Left colon (tissue), 2 donors: Measurements from ENCODE around the gene FERMT3. TPM values are rescaled to one million over a fixed set of nuclear protein-coding genes. Genes with fewer than 3 reads are reported as not detected.

Experiments
- ATAC-seq: fragments of 200-7000 bp; cut with Tn5 transposase; one replicate; pipeline ENCODE4 v1.9.1; 2020; ENCODE audit warnings: mild to moderate bottlenecking, moderate library complexity
- DNase-seq, 2 donors: peaks; one replicate each; pipeline ENCODE4 v3.0.0-alpha.2; 2020
- intact Hi-C, 2 donors: fragments of 100-400 bp; cut with DNase I in 1 of 2; cut with micrococcal nuclease in 1 of 2; formaldehyde crosslinking; loops; one replicate each; pipeline versions ENCODE4 v1.11.2 to v1.14.0; 2022; cut with DNase I, micrococcal nuclease
- total RNA-seq, 2 donors: library from RNA; stranded (reverse); fragmentation: NEBNext Ultra II Directional; extraction: Animal tissue kit (Norgen Biotek cat#: 25700); gene quantifications; one replicate each; pipeline ENCODE4 v1.2.1, GENCODE V29; 2021
- donor health status: DM: no; HTN: no; CAD: no.
- donor health status: DM: yes; HTN: yes; CAD: no.

Gene FERMT3
- total RNA-seq, 2 donors from 2014 or later, result 16.1 to 21.7 TPM

DNA sequence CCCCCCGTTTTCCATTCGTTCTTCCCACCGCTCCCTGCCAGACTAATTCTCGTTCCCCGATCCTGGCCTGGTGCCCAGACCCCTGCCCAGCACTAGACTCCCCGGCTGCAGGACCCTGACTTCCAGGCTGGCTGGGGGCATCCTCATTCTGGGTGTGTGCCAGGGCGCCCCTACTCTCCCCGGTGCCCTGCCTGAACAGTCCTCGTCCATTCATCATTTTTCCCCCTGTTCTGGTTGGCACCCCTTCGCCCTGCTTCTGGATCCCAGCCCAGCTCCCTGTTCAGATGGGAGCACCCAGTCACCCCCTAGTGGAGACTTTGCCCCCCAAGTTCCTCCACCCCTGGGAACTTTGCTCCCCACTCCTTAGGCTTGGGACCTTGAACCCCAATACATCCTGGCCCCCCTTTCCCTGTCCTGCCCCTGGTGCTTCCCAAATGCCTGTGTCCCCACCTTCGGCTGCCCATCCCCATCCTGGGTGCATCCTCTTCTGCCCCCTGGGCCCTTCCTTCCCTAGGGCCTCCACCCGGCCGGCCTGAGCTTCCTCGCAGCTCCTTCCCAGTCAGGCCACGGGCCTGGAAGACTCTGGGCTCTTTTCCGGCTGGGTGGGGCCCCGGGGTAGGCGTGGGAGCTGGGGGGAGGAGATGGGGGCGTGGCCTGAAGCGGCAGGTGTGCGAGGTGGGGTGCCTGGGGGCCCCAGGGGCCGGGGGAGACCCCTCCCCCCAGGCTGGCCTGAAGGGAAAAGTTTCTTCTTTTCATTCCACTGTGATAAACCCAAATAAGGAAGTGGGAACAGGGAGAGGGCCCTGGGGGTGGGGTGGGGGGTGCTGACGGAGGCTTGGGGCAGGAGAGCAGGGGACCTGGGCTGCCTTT lies 45.7 kb downstream of the FERMT3 start:
- ATAC-seq (peak; percentile 81), DNase-seq (peak; percentile 89 to 91)
- intact Hi-C loops, result no loop called here

DNA sequence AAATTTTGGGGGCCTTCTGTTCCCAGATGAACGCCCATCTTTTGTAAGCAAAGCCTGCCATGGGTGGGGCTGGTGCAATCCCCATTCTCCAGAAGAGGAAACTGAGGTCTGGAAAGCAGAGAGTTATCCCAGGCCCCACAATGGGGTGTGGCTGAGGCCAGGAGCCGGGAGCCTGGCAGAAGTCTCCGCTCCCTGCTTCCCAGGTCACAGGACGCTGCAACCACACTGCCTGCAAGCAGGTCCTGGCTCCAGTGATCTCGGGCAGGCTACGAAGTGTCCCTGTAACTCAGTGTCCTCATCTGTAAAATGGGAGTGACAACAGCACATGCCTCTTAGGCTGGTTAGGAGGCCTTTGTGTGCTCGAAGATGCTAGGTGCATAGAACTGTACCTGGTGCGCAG lies 46.5 kb downstream of the FERMT3 start:
- DNase-seq (no peak), ATAC-seq (no peak)
- intact Hi-C loops, result no loop called here

DNA sequence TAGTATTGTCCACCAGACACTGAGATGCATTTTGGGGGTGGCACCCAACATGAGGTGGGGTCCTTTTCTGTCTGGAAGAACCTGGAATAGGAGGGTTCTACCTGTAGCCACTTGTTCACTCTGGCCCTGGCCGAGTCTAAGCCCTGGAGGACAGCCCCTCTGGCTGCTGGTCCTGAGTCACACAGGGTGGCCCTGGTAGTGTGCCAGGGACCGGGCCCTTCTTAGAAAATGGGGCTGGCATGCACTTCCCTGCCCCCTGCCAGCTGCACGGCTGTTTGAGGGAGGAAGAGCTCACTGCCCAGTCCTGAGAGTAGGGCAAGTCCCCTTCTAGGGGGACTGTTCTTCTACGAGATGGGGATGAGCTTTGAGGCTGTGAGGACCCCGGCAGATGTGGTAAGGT lies 47.0 kb downstream of the FERMT3 start:
- intact Hi-C loops, result no loop called here
- ATAC-seq (no peak), DNase-seq (no peak)

DNA sequence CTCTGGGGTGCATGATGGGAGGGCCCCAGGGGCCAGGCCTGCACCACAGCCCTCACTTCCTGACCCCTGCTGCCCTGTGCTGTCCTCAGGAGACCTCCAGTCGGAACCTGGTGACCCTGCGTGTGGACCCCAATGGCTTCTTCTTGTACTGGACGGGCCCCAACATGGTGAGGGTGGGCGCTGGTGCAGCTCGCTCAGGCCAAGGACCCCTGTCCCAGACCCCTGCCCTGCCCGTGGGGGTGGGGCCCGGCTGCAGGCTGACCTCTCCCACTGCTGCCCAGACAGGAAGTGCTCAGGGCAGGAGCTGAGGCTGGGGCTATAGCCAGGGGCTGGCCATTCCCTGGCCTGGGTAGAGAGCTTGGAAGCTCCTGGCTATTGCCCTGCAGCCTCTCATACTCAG lies 47.8 kb downstream of the FERMT3 start:
- DNase-seq (no peak), ATAC-seq (no peak)
- intact Hi-C loops, result no loop called here

DNA sequence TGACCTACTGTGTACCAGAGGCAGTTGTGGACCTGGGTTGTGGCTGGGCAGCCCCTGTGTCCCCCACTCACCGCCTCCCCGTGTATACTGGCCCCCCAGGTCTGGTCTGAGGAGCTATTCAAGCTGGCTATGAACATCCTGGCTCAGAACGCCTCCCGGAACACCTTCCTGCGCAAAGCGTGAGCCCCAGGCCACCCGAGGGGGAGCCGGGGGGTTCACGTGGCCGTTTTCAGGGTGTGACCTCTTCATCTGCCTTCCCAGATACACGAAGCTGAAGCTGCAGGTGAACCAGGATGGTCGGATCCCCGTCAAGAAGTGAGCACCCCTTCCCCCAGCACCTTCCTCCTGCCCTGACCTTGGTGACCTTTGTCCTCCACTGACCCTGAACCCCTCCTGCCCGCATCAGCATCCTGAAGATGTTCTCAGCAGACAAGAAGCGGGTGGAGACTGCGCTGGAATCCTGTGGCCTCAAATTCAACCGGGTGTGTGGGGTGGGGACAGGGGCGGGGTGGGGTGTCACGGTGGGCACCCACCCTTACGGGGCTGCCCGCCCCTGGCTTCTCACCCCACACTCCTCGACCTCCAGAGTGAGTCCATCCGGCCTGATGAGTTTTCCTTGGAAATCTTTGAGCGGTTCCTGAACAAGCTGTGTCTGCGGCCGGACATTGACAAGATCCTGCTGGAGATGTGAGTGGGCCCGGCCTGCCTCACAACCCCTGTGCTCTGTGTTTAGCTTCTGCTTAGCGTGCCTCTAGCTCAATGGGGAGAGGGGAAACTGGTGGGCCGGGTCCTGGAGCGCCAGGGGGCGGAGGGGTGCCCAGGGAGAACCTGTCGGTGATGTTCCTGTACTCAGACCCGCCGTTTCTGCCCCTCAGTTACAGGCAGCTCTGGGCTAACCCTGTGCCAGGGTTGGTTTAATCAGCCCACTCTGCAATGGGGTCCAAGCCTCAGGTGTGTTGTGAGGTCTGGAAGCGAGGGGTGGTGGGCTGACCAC lies 48.9 kb downstream of the FERMT3 start:
- ATAC-seq, result no peak
- intact Hi-C loops, result no loop called here
- no peak for DNase-seq

DNA sequence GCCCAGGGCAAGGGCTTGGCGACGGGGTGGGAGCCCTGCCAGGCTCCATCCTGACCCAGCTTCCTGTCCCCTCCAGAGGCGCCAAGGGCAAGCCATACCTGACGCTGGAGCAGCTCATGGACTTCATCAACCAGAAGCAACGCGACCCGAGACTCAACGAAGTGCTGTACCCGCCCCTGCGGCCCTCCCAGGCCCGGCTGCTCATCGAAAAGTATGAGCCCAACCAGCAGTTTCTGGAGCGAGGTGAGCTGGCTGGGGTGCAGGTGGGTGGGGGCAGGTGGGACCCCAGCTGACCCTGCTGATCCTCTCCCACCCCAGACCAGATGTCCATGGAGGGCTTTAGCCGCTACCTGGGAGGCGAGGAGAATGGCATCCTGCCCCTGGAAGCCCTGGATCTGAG lies 49.8 kb downstream of the FERMT3 start:
- ATAC-seq, result no peak
- DNase-seq, result no peak
- intact Hi-C loops, result no loop called here

- ATAC-seq, result no peak
- intact Hi-C loops, result no loop called here
- no peak for DNase-seq
Measured at GRCh38 chr11:64258356-64258755, 51.8 kb downstream of the FERMT3 start.

DNA sequence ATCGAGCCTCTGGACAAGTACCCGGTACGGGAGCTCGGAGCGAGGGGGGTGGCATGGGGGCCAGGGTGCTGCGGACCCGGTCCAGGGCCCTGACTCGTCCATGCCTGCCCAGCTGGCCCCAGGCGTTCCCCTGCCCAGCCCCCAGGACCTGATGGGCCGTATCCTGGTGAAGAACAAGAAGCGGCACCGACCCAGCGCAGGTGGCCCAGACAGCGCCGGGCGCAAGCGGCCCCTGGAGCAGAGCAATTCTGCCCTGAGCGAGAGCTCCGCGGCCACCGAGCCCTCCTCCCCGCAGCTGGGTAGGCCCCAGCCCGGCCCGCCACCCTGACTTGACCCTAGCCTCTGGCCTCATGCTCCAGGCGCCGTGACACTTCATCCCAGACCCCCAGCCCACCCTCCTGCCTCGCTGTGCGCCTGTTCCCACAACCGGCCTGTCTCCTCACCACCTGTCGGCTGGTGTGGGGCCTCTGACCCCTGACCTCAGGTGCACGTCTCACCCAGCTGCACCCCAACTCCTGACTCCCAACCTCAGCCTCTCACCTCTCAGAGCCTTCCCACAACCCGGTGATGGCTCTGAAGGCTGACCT lies 52.5 kb downstream of the FERMT3 start:
- intact Hi-C loops, result no loop called here
- ATAC-seq (no peak), DNase-seq (no peak)

DNA sequence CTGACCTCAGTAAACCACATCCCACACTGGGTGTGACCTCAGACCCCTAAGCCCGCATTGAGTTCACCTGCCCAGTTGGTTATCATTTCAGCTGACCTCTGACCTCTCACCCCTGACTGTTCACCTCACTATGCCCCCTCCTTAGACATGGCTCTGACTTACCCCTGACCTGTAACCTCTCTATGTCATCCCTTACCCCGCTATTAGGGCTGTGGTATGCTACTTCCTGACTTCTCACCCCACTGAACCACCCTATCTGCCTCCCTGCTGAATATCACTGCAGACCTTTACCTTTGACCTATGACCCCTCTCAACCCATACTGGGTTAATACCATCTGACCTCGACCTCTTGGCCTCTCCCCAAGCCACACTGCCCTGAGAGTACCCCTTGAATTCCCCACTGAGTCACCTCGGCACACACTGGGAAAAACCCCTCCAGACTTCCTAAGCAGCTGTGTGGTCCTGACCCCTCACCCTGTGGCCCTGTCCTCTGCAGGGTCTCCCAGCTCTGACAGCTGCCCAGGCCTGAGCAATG lies 53.1 kb downstream of the FERMT3 start:
- intact Hi-C loops, result no loop called here
- DNase-seq (no peak), ATAC-seq (no peak)

DNA sequence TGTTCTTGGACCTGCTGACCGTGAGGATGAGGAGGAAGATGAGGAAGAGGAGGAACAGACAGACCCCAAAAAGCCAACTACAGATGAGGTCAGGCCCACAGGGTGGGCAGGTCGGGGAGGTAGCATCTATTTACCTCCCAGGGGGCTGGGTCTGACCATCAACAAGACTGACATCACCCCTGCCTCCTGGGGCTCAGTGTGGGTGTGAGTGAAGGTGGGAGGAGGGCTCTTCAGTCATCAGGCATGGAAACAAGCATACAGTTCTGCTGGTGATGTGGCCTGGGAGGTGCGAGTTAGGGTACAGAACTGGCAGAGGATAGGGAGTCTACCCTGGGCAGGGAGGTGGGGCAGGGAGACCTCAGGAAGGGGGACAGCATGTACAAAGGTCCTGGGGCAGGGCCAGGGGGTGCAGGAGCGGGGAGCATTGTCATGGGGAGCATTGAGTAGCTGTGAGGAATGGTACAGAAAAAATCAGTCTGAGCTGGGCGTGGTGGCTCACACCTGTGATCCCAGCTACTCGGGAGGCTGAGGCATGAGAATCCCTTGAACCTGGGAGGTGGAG lies 53.7 kb downstream of the FERMT3 start:
- ATAC-seq (no peak), DNase-seq (no peak)
- intact Hi-C loops, result no loop called here

DNA sequence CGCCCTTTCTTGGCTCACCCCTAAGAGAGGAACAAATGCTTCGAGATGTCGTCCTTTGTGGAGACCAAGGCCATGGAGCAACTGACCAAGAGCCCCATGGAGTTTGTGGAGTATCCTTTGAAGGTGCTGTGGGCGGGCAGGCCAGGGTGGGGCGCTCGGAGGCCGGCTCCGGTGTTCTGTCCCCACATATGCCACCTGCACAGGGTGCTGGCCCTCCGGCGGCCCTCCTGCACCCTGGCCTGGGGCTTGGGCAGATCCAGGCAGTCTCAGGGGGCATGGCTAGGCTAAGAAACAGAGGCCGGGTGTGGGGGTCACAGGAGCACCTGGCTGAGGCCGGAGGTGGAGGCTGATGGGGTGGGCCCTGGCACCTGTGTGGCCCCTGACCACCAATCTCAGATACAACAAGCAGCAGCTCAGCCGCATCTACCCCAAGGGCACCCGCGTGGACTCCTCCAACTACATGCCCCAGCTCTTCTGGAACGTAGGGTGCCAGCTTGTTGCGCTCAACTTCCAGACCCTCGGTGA lies 55.1 kb downstream of the FERMT3 start:
- intact Hi-C loops, result no loop called here
- ATAC-seq (no peak), DNase-seq (no peak)

- intact Hi-C loops, result no loop called here
- ATAC-seq, result no peak
- DNase-seq, result no peak
Measured at GRCh38 chr11:64262271-64263002, 55.9 kb downstream of the FERMT3 start.

DNA sequence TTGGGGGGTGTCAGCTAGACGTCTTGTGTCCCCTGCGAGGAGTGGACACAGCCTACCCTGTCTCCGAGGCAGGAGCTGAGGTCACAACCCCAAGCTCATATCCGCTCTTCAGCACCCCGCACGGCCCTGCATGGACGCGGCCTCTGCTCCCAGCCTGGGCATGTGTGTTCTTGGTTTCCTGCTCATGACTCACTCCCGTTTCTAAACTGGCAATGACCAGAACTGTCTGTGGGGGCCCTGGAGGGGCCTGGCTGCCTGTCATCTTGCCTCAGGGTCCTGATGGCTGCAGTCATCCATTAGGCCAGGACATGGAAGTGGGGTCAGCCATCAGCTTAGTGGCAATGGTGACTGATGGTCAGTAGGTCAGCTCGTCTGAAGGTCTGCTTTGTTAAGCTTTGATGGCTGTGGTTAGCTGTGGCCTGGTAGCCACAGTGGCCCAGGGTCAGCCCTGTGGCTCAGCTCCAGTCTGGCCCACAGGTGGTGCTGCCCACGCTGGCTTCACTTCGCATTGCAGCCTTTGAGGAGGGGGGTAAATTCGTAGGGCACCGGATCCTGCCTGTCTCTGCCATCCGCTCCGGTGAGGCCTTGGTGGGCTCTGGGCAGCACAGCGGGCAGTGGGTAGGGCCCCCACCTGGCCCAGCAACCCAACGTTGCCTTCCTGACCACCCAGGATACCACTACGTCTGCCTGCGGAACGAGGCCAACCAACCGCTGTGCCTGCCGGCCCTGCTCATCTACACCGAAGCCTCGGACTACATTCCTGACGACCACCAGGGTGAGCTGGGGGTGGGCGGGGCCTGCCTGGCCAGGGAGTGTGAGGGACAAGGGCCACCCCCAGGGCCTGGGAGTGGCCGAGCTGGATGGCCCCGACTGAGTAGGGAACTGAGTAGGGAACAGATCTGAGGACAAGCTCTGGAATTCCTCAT lies 56.8 kb downstream of the FERMT3 start:
- DNase-seq (no peak), ATAC-seq (no peak)
- intact Hi-C loops, result no loop called here

DNA sequence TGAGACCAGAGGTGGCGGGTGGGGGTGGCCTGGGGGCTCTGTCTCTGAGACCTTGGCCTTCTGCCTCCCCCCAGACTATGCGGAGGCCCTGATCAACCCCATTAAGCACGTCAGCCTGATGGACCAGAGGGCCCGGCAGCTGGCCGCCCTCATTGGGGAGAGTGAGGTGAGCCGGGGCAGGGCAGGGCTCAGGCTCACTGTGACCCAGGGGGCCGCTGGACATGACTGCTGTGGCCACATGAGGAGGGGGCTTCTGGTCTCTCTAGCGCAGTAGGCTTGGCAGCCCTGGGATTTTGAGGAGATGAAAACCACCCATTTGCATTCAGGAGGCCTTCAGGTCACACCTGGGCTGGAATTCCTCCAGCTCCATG lies 57.4 kb downstream of the FERMT3 start:
- no peak for ATAC-seq
- no peak for DNase-seq
- intact Hi-C loops, result no loop called here

GRCh38 chr11:64264371-64264852 lies 57.9 kb downstream of the FERMT3 start:
- DNase-seq, result no peak
- intact Hi-C loops, result no loop called here

DNA sequence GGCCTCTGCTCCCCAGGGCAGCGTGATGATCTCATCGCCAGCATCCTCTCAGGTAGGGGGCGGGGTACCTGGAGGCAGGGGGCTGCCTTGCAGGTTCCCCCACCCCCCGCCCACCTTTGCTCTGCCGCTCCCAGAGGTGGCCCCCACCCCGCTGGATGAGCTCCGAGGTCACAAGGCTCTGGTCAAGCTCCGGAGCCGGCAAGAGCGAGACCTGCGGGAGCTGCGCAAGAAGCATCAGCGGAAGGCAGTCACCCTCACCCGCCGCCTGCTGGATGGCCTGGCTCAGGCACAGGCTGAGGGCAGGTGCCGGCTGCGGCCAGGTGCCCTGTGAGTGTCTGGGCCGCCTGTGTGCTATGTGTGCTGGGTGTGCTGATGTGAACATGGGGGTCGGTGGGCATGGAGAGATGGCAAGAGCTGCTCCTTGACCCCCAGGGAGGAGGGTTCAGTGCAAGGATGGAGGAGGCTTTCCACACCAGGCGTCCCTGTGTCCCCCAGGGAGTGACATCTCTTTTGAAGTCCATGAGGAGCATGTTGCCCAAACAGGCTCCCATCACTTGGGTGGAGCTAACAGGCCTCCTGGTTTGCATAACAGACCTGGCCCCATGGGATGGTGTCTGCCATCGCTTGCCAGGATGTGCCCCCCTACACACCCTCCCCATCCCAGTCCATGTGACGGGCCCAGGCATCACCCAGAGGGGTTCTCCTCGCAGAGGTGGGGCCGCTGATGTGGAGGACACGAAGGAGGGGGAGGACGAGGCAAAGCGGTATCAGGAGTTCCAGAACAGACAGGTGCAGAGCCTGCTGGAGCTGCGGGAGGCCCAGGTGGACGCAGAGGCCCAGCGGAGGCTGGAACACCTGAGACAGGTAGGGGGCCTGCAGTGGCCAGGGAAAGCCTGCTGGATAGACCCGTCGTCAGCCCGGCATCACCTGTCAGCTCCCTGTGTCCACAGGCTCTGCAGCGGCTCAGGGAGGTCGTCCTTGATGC lies 58.9 kb downstream of the FERMT3 start:
- no peak for DNase-seq
- ATAC-seq, result no peak
- intact Hi-C loops, result no loop called here

More at GRCh38 chr11:64264371-64264852, 57.9 kb downstream of the FERMT3 start:
- no peak for ATAC-seq
